GM21447 (cell line): ENCODE results near the gene ALDH3A2.
"Not testable (repeated sequence)": the region's sequence is repeated elsewhere in the genome, so short reads cannot be mapped to it uniquely, and the experiment has no call there.

Experiments used
- ATAC-seq: cut with Tn5 transposase; IDR thresholded peaks from one replicate; pipeline ENCODE4 v1.9.1; 2021; ENCODE audit not compliant: unreplicated experiment

ALDH3A2 gene

GRCh38 chr17:19649274-19649541 is 657 bp downstream of the ALDH3A2 start:
- ATAC-seq = no peak

- ATAC-seq = no peak
These were observed 2.3 kb downstream of the ALDH3A2 start for GRCh38 chr17:19650826-19651225.

GRCh38 chr17:19651451-19652238 is 3.1 kb downstream of the ALDH3A2 start:
- ATAC-seq = no peak

GRCh38 chr17:19652595-19652994 is 4.0 kb downstream of the ALDH3A2 start:
- no peak for ATAC-seq

- no peak for ATAC-seq
These were observed 5.9 kb downstream of the ALDH3A2 start for GRCh38 chr17:19654342-19654886.

GRCh38 chr17:19654896-19655295 is 6.3 kb downstream of the ALDH3A2 start:
- ATAC-seq = no peak

DNA sequence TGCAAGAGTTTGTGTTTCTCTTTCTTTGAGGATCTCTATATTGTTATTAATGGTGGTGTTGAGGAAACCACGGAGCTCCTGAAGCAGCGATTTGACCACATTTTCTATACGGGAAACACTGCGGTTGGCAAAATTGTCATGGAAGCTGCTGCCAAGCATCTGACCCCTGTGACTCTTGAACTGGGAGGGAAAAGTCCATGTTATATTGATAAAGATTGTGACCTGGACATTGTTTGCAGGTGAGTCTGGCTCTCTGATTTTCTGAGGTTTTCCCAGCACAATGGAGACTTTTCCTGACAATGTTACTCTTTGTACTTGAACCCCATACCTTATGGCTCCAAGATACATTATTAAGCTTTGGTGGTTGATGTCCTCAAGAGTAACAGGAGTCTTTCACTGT is 7.8 kb downstream of the ALDH3A2 start:
- no peak for ATAC-seq

GRCh38 chr17:19656851-19657581 is 8.5 kb downstream of the ALDH3A2 start:
- ATAC-seq = no peak

- ATAC-seq = no peak
These were observed 11.0 kb downstream of the ALDH3A2 start for GRCh38 chr17:19659366-19660177.

- no peak for ATAC-seq
These were observed 11.8 kb downstream of the ALDH3A2 start for GRCh38 chr17:19660219-19660870.

DNA sequence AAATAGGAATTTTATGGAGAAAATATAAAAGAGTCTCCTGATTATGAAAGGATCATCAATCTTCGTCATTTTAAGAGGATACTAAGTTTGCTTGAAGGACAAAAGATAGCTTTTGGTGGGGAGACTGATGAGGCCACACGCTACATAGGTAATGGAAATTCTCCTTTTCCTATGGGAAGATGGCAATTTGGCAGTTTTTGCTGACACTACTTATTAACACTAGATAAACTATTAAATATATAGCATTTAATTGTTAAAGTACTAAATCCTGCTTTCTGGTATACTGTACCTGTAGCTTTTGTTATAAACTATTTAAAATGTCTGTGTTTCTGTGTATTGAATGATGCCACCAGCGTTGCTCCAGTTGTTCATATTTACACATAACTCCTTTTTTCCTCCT is 12.6 kb downstream of the ALDH3A2 start:
- no peak for ATAC-seq

DNA sequence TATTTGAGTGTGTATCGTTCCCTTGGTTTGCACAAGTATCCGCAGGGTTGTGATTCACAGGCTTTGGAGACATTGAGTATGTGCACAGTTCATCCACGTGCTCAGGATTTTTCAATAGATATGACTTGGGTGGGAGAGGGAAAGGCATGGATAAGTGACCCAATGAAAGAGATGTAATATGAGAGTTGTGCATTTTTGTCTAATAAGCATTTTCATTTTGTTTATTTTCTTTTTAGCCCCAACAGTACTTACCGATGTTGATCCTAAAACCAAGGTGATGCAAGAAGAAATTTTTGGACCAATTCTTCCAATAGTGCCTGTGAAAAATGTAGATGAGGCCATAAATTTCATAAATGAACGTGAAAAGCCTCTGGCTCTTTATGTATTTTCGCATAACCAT is 14.5 kb downstream of the ALDH3A2 start:
- no peak for ATAC-seq

DNA sequence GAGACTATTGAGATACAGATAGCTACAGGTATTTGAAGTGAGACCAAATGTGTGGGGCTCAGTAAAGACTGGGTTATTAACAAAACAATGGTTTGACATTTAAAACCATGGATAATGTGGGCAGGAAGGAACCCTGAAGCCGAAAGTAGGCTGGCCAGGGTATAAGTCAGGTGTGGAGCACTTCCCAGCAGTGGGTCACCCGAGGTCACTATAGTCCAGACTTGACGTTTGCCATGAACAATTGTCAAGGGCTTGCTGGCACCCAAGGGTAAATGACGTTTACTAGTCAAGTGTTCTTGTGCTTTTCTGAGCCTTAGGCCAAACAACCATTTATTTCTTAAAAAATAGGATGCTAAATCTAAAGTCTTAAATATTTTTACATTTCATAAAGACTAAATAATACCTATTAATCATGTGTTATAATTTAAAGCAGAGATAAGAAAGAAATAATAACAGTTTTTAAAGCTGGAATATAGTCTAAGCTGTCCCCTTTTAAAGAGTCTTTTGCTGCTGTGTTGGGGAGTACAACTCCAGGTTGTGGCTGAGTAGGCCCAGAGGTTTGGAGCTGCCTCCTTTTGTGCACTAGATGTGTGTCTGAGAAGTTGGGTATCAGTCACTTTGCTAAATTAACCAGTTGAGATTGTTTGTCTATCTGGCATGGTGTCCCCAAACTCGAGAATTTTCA is 15.7 kb downstream of the ALDH3A2 start:
- no peak for ATAC-seq

DNA sequence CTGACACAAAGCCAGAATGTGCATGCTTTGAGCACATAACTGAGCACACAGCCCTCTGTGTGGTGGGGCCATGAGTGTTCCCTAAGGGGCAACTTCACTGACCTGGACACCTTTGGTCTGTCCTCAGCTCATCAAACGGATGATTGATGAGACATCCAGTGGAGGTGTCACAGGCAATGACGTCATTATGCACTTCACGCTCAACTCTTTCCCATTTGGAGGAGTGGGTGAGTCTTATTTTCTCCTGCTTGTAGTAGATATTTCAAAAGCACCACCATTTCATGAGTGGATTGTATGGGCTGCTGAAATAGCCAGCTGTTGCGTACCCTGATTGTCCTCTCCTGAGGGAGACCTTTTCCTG is 16.2 kb downstream of the ALDH3A2 start:
- ATAC-seq = no peak

GRCh38 chr17:19669680-19670079 is 21.1 kb downstream of the ALDH3A2 start:
- ATAC-seq = not testable (repeated sequence)

GRCh38 chr17:19670908-19671307 is 22.4 kb downstream of the ALDH3A2 start:
- ATAC-seq = no peak

DNA sequence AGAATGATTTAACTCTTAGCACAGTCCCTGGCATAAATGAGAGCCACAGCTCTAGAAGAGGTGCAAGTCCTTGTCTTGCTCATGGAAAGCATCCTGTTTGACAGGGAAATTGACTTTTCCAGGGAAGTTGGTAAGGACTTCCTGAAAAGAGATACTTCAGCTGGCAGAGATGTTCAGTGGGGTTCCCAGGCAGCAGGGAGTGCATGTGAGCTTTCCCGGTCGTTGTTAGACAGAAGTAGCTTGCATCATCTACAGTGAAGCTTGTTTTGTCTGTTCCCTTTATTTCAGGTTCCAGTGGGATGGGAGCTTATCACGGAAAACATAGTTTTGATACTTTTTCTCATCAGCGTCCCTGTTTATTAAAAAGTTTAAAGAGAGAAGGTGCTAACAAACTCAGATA is 22.9 kb downstream of the ALDH3A2 start:
- no peak for ATAC-seq

DNA sequence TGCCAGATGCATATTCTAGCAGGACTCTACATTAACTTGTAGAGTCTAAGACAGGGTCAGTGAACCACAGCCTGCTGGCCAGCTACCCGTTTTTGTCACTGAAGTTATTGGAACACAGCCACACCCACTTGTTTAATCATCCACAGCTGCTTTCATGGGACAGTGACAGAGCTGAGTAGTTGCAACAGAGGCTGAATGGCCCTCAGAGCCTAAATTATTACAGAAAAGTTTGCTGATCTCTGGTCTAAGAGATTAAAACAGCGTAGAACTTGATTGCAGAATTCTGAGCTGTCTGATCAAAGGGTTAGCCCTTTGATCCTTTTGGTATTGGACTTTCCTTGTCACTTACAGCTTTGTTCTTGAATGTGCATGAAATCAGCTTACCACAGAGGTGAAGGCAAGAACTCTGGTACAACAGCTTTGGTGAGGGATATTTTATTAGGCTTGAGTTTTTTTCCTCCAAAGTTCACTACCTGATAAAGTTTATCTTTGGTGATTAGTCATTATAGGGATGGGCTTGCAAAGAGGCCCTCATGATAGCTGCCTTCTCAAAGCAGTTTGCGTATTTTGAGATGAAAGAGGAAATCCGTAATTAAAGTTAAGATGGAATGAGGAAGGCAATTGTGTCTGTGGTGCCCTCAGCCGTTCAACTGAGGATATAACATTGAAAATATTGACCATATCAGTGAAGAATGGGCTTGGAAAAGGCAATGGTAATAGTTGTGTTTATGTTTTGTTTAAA is 23.6 kb downstream of the ALDH3A2 start:
- ATAC-seq = no peak

DNA sequence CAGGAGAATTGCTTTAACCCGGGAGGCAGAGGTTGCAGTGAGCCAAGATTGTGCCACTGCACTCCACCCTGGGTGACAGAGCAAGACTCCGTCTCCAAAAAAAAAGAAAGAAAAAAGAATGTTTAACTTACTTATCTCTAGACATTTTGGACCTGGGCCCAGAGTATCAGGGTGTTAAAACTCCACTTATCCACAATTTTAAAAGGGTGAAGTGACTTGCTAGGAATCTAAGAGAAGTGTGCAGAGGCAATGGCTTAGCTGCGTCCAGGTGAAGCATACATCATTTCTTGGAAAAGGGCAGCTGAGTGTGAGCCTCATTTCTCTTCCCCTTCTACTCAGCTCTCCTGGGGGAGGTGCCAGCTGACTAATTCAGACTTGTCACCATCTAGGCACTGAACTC is 25.1 kb downstream of the ALDH3A2 start:
- no peak for ATAC-seq

GRCh38 chr17:19676896-19677295 is 28.3 kb downstream of the ALDH3A2 start:
- ATAC-seq = no peak
